GM23338 (cell line): ENCODE measurements around the gene UBE3B. TPM values are rescaled to one million over a fixed set of nuclear protein-coding genes. Genes with fewer than 3 reads are reported as not detected.
A peak's percentile ranks its signal among the peaks of the same experiment; 100 is the strongest.
"Not testable (repeated sequence)": the region's sequence is repeated elsewhere in the genome, so short reads cannot be mapped to it uniquely, and the experiment has no call there.

Experiments used
- ATAC-seq: fragments of 200-7000 bp; cut with Tn5 transposase; 3 replicates; pipeline ENCODE4 v1.9.1; 2020
- DNase-seq: peaks from one replicate; pipeline ENCODE4 v3.0.0-alpha.2; 2015; ENCODE audit warnings: low spot score
- H2AFZ ChIP-seq: fragments of 200-600 bp; sonication (generic); 2 replicates; pipeline ENCODE4 v1.8.0; 2016; ENCODE audit warnings: antibody characterized with exemption, mild to moderate bottlenecking, moderate library complexity
- H3F3A ChIP-seq: fragments of 200-600 bp; sonication (generic); replicated peaks from 2 replicates; pipeline ENCODE4 v1.8.0; 2017; ENCODE audit warnings: antibody characterized with exemption, mixed run types, low read depth
- H3K27ac ChIP-seq: fragments of 200-600 bp; sonication (generic); 2 replicates; pipeline ENCODE4 v1.6.1; 2016; ENCODE audit warnings: low read depth
- H3K27me3 ChIP-seq: fragments of 200-600 bp; sonication (generic); 2 replicates; pipeline ENCODE4 v1.8.0; 2016; ENCODE audit warnings: mild to moderate bottlenecking, mixed run types, moderate library complexity; ENCODE audit not compliant: insufficient read depth
- H3K36me3 ChIP-seq: fragments of 200-600 bp; sonication (generic); 2 replicates; pipeline ENCODE4 v1.8.0; 2016; ENCODE audit warnings: mild to moderate bottlenecking; ENCODE audit not compliant: insufficient read depth
- H3K4me1 ChIP-seq: fragments of 200-600 bp; sonication (generic); 2 replicates; pipeline ENCODE4 v1.8.0; 2016; ENCODE audit warnings: mild to moderate bottlenecking, moderate library complexity; ENCODE audit not compliant: insufficient read depth
- H3K4me2 ChIP-seq: fragments of 200-600 bp; sonication (generic); 2 replicates; pipeline ENCODE4 v1.7.1; 2017; ENCODE audit warnings: mixed run types
- H3K4me3 ChIP-seq: fragments of 200-600 bp; sonication (generic); 2 replicates; pipeline ENCODE4 v1.6.1; 2016; ENCODE audit warnings: mixed run types
- H3K79me2 ChIP-seq: fragments of 200-600 bp; sonication (generic); replicated peaks from 2 replicates; pipeline ENCODE4 v1.8.0; 2017; ENCODE audit warnings: mild to moderate bottlenecking; ENCODE audit not compliant: insufficient read depth
- H3K9me2 ChIP-seq: fragments of 200-600 bp; sonication (generic); 2 replicates; pipeline ENCODE4 v1.8.0; 2017; ENCODE audit not compliant: insufficient read depth
- H4K20me1 ChIP-seq: fragments of 200-600 bp; sonication (generic); replicated peaks from 2 replicates; pipeline ENCODE4 v1.8.0; 2017; ENCODE audit warnings: mild to moderate bottlenecking; ENCODE audit not compliant: insufficient read depth
- H3K27ac Mint-ChIP-seq: 2 replicates; pipeline ENCODE4 v1.8.0; 2020; ENCODE audit warnings: inconsistent platforms, mild to moderate bottlenecking, moderate library complexity, mixed read lengths
- H3K27me3 Mint-ChIP-seq: 3 replicates; pipeline ENCODE4 v1.8.0; 2022; ENCODE audit warnings: low read depth, mild to moderate bottlenecking, moderate library complexity, mixed read lengths, inconsistent platforms; ENCODE audit not compliant: insufficient read depth, poor library complexity
- H3K36me3 Mint-ChIP-seq: 3 replicates; pipeline ENCODE4 v1.8.0; 2021; ENCODE audit warnings: low read depth, mild to moderate bottlenecking, inconsistent platforms, moderate library complexity, mixed read lengths
- H3K4me1 Mint-ChIP-seq: 3 replicates; pipeline ENCODE4 v1.8.0; 2020; ENCODE audit warnings: mild to moderate bottlenecking, inconsistent platforms, mixed read lengths
- H3K4me3 Mint-ChIP-seq: 3 replicates; pipeline ENCODE4 v1.8.0; 2021; ENCODE audit warnings: moderate library complexity, mild to moderate bottlenecking, inconsistent platforms, mixed read lengths
- H3K9me3 Mint-ChIP-seq: 3 replicates; pipeline ENCODE4 v1.8.0; 2020; ENCODE audit warnings: moderate library complexity, mild to moderate bottlenecking, inconsistent platforms, mixed read lengths
- CREB1 ChIP-seq: fragments of 250-450 bp; sonication (Bioruptor Pico); IDR thresholded peaks from 2 replicates; pipeline ENCODE4 v1.5.0; 2020; ENCODE audit warnings: low read depth, mild to moderate bottlenecking, moderate library complexity
- EZH2 ChIP-seq: fragments of 200-600 bp; sonication (generic); IDR thresholded peaks from one replicate; pipeline ENCODE4 v1.8.0; 2017; ENCODE audit warnings: antibody characterized with exemption, mild to moderate bottlenecking, low read depth; ENCODE audit not compliant: unreplicated experiment
- EZH2phosphoT487 ChIP-seq: fragments of 200-600 bp; sonication (generic); IDR thresholded peaks from one replicate; pipeline ENCODE4 v1.8.1; 2018; ENCODE audit warnings: antibody characterized with exemption; ENCODE audit not compliant: unreplicated experiment
- JUNB ChIP-seq: IDR thresholded peaks from one replicate; pipeline ENCODE4 v1.6.1; 2016; ENCODE audit warnings: antibody characterized with exemption; ENCODE audit not compliant: unreplicated experiment
- NANOG ChIP-seq: IDR thresholded peaks from 2 replicates; pipeline ENCODE4 v1.6.1; 2016; ENCODE audit warnings: antibody characterized with exemption, borderline replicate concordance
- POLR2AphosphoS5 ChIP-seq: IDR thresholded peaks from 2 replicates; pipeline ENCODE4 v1.6.1; 2016; ENCODE audit warnings: antibody characterized with exemption, low read depth
- REST ChIP-seq: IDR thresholded peaks from one replicate; pipeline ENCODE4 v1.6.1; 2018; ENCODE audit warnings: antibody characterized with exemption; ENCODE audit not compliant: unreplicated experiment
- STAT1 ChIP-seq: IDR thresholded peaks from one replicate; pipeline ENCODE4 v1.6.1; 2016; ENCODE audit warnings: antibody characterized with exemption; ENCODE audit not compliant: unreplicated experiment
- ZNF114 ChIP-seq: fragments of 250-450 bp; sonication (Bioruptor Pico); IDR thresholded peaks from 2 replicates; pipeline ENCODE4 v1.5.0; 2020; ENCODE audit warnings: mild to moderate bottlenecking, moderate library complexity
- ZNF331 ChIP-seq: fragments of 250-450 bp; sonication (Bioruptor Pico); IDR thresholded peaks from 2 replicates; pipeline ENCODE4 v1.5.0; 2020; ENCODE audit warnings: low read depth, mild to moderate bottlenecking, moderate library complexity
- ZNF462 ChIP-seq: fragments of 250-450 bp; sonication (Bioruptor Pico); IDR thresholded peaks from 2 replicates; pipeline ENCODE4 v1.5.0; 2020; ENCODE audit warnings: mild to moderate bottlenecking, moderate library complexity
- polyA plus RNA-seq: library from polyadenylated mRNA; unstranded; fragments of >200 nt; fragmentation: Nextera tagmentation; extraction: Ambion mirVana; gene quantifications from 2 replicates; pipeline ENCODE4 v1.2.1, GENCODE V29; 2016
- total RNA-seq: library from RNA; depleted of rRNA; stranded (reverse); fragments of >200 nt; shearing (Covaris generic); gene quantifications from 2 replicates; pipeline ENCODE4 v1.2.3, GENCODE V29; 2014

Gene UBE3B
- total and polyA plus RNA-seq, 2 experiments from 2014 or later, result 20.8 TPM

- not testable (repeated sequence) for H3K27me3 ChIP-seq, H3F3A ChIP-seq, H3K9me2 ChIP-seq, H3K4me3 Mint-ChIP-seq, H3K4me2 ChIP-seq, H3K27ac ChIP-seq, H4K20me1 ChIP-seq, H3K4me3 ChIP-seq, H3K79me2 ChIP-seq, H3K27ac Mint-ChIP-seq, H3K36me3 Mint-ChIP-seq, DNase-seq, H2AFZ ChIP-seq, H3K27me3 Mint-ChIP-seq, ATAC-seq, H3K9me3 Mint-ChIP-seq, H3K36me3 ChIP-seq
- peaks cover 21% of the 10 kb centered on the region for H3K4me1 ChIP-seq
- peaks cover 32% of the 10 kb centered on the region for H3K4me1 Mint-ChIP-seq
These were observed 37.5 kb upstream of the UBE3B start for GRCh38 chr12:109439951-109440350.

GRCh38 chr12:109440851-109441490 lies 36.5 kb upstream of the UBE3B start:
- Histone ChIP-seq H3K4me3 (no peak overlapping the region), H3K79me2 (no peaks in the 10 kb centered on the region), H3K4me2 (no peak overlapping the region), H3K27ac (peak overlapping the region; percentile 55; the same call in 1 of the 2 replicates), H3F3A (peaks cover 4% of the 10 kb centered on the region; the same call in 1 of the 2 replicates), H3K9me2 (no peaks in the 10 kb centered on the region), H3K36me3 (no peaks in the 10 kb centered on the region), H4K20me1 (no peaks in the 10 kb centered on the region), H2AFZ (no peak overlapping the region), H3K4me1 (peaks cover 11% of the 10 kb centered on the region), H3K27me3 (no peaks in the 10 kb centered on the region)
- H3K36me3 Mint-ChIP-seq, result no peaks in the 10 kb centered on the region; the same call in 2 of the 3 replicates
- ATAC-seq (peak; percentile 43), DNase-seq (peak; percentile 56)
- H3K4me3 Mint-ChIP-seq, result no peak overlapping the region
- peak overlapping the region; percentile 80 for H3K27ac Mint-ChIP-seq
- H3K9me3 Mint-ChIP-seq, result no peaks in the 10 kb centered on the region
- peaks cover 2% of the 10 kb centered on the region for H3K27me3 Mint-ChIP-seq
- H3K4me1 Mint-ChIP-seq, result peaks cover 22% of the 10 kb centered on the region
- TF ChIP-seq ZNF331 (CRISPR knock-in tag), result no peak
- no peak for TF ChIP-seq EZH2
- TF ChIP-seq ZNF462 (CRISPR knock-in tag), result no peak
- no peak for TF ChIP-seq ZNF114 (CRISPR knock-in tag)
- TF ChIP-seq STAT1, result no peak
- TF ChIP-seq CREB1 (CRISPR knock-in tag), result no peak
- no peak for TF ChIP-seq REST
- no peak for TF ChIP-seq NANOG
- no peak for TF ChIP-seq JUNB
- no peak for TF ChIP-seq EZH2phosphoT487
- no peak for TF ChIP-seq POLR2AphosphoS5
